GF-D8 (cell line): ENCODE results near the gene CLMN.
"Not testable (repeated sequence)": the region's sequence is repeated elsewhere in the genome, so short reads cannot be mapped to it uniquely, and the experiment has no call there.

ENCODE experiments used
- DNase-seq: peaks from one replicate; lab custom pipeline; 2025; lab: John Stamatoyannopoulos, UW

The CLMN gene

GRCh38 chr14:95285566-95285965, 34.1 kb downstream of the CLMN start:
- no peak for DNase-seq

- not testable (repeated sequence) for DNase-seq
Observed at GRCh38 chr14:95283802-95284201, 35.9 kb downstream of the CLMN start.

GRCh38 chr14:95282986-95283380, 36.7 kb downstream of the CLMN start:
- not testable (repeated sequence) for DNase-seq

- DNase-seq = no peak
Observed at GRCh38 chr14:95282354-95282985, 37.2 kb downstream of the CLMN start.

GRCh38 chr14:95281560-95282176, 38.0 kb downstream of the CLMN start:
- no peak for DNase-seq

GRCh38 chr14:95275494-95275893, 44.2 kb downstream of the CLMN start:
- DNase-seq = no peak

- no peak for DNase-seq
Observed at GRCh38 chr14:95274874-95275273, 44.8 kb downstream of the CLMN start.

- no peak for DNase-seq
Observed at GRCh38 chr14:95274279-95274678, 45.4 kb downstream of the CLMN start.

GRCh38 chr14:95273001-95273978, 46.4 kb downstream of the CLMN start:
- no peak for DNase-seq

- DNase-seq = no peak
Observed at GRCh38 chr14:95272057-95272456, 47.7 kb downstream of the CLMN start.

GRCh38 chr14:95270203-95270602, 49.5 kb downstream of the CLMN start:
- DNase-seq = no peak

- DNase-seq = no peak
Observed at GRCh38 chr14:95269493-95269892, 50.2 kb downstream of the CLMN start.

- no peak for DNase-seq
Observed at GRCh38 chr14:95268350-95268749, 51.4 kb downstream of the CLMN start.

- no peak for DNase-seq
Observed at GRCh38 chr14:95267306-95267705, 52.4 kb downstream of the CLMN start.

GRCh38 chr14:95265106-95266094, 54.3 kb downstream of the CLMN start:
- DNase-seq = no peak

- no peak for DNase-seq
Observed at GRCh38 chr14:95264271-95264973, 55.3 kb downstream of the CLMN start.

- DNase-seq = no peak
Observed at GRCh38 chr14:95263527-95264231, 56.0 kb downstream of the CLMN start.

GRCh38 chr14:95262511-95262891, 57.2 kb downstream of the CLMN start:
- DNase-seq = no peak

- no peak for DNase-seq
Observed at GRCh38 chr14:95261616-95262510, 57.8 kb downstream of the CLMN start.
